ENCODE results near the gene MANSC1.

DNA sequence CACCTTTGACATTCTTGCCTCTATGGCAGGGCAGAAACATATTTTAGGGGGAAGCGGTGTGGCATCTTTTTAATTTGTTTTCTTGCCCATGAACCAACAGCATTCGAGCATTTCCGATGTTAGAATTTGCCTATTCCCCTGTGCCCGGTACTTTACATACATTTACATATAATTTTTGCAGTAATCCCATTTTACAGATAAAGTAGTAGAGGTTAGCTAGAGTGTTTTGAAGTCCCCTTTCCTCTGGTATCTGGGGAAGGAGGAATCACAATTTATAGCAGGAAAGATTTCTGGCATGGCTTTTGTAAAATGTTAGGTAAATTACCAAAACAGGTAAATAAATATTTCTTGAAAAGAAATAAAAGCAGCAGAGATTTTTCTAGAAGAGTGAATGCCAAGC, 8.5 kb upstream of the MANSC1 start:
- TF ChIP-seq POLR2AphosphoS5 (IDR thresholded peaks at IDR 0.05; ENCODE audit: low read depth, low read length) (no peak), TCF7L2 (IDR thresholded peaks at IDR 0.05; ENCODE audit: low read depth, low read length) (no peak), SIN3A (IDR thresholded peaks at IDR 0.05; ENCODE audit: borderline replicate concordance, insufficient read depth, low read depth, low read length) (no peak)
- TF ChIP-seq, protein P1, sequence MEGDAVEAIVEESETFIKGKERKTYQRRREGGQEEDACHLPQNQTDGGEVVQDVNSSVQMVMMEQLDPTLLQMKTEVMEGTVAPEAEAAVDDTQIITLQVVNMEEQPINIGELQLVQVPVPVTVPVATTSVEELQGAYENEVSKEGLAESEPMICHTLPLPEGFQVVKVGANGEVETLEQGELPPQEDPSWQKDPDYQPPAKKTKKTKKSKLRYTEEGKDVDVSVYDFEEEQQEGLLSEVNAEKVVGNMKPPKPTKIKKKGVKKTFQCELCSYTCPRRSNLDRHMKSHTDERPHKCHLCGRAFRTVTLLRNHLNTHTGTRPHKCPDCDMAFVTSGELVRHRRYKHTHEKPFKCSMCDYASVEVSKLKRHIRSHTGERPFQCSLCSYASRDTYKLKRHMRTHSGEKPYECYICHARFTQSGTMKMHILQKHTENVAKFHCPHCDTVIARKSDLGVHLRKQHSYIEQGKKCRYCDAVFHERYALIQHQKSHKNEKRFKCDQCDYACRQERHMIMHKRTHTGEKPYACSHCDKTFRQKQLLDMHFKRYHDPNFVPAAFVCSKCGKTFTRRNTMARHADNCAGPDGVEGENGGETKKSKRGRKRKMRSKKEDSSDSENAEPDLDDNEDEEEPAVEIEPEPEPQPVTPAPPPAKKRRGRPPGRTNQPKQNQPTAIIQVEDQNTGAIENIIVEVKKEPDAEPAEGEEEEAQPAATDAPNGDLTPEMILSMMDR (IDR thresholded peaks at IDR 0.05): no peak
- TF ChIP-seq, protein P2, sequence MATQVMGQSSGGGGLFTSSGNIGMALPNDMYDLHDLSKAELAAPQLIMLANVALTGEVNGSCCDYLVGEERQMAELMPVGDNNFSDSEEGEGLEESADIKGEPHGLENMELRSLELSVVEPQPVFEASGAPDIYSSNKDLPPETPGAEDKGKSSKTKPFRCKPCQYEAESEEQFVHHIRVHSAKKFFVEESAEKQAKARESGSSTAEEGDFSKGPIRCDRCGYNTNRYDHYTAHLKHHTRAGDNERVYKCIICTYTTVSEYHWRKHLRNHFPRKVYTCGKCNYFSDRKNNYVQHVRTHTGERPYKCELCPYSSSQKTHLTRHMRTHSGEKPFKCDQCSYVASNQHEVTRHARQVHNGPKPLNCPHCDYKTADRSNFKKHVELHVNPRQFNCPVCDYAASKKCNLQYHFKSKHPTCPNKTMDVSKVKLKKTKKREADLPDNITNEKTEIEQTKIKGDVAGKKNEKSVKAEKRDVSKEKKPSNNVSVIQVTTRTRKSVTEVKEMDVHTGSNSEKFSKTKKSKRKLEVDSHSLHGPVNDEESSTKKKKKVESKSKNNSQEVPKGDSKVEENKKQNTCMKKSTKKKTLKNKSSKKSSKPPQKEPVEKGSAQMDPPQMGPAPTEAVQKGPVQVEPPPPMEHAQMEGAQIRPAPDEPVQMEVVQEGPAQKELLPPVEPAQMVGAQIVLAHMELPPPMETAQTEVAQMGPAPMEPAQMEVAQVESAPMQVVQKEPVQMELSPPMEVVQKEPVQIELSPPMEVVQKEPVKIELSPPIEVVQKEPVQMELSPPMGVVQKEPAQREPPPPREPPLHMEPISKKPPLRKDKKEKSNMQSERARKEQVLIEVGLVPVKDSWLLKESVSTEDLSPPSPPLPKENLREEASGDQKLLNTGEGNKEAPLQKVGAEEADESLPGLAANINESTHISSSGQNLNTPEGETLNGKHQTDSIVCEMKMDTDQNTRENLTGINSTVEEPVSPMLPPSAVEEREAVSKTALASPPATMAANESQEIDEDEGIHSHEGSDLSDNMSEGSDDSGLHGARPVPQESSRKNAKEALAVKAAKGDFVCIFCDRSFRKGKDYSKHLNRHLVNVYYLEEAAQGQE (IDR thresholded peaks at IDR 0.05; ENCODE audit: insufficient read depth in 1 of 2, low read depth in 2 of 2, low read length in 1 of 2): no peak

Measured in Panc1 (cell line).